ENCODE data around the gene ZNF786.
"Not testable (repeated sequence)": the region's sequence is repeated elsewhere in the genome, so short reads cannot be mapped to it uniquely, and the experiment has no call there.

The ZNF786 gene, protein sequence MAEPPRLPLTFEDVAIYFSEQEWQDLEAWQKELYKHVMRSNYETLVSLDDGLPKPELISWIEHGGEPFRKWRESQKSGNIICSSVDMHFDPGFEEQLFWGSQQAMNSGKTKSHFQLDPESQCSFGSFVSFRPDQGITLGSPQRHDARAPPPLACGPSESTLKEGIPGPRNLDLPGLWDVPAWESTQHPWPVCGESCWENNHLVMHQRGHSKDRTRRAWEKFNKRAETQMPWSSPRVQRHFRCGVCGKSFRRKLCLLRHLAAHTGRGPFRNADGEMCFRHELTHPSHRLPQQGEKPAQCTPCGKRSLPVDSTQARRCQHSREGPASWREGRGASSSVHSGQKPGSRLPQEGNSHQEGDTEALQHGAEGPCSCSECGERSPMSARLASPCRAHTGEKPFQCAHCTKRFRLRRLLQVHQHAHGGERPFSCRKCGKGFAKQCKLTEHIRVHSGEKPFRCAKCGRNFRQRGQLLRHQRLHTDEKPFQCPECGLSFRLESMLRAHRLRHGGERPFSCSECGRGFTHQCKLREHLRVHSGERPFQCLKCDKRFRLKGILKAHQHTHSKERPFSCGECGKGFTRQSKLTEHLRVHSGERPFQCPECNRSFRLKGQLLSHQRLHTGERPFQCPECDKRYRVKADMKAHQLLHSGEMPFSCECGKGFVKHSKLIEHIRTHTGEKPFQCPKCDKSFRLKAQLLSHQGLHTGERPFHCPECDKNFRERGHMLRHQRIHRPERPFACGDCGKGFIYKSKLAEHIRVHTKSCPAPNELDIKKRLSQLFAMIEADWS

DNA sequence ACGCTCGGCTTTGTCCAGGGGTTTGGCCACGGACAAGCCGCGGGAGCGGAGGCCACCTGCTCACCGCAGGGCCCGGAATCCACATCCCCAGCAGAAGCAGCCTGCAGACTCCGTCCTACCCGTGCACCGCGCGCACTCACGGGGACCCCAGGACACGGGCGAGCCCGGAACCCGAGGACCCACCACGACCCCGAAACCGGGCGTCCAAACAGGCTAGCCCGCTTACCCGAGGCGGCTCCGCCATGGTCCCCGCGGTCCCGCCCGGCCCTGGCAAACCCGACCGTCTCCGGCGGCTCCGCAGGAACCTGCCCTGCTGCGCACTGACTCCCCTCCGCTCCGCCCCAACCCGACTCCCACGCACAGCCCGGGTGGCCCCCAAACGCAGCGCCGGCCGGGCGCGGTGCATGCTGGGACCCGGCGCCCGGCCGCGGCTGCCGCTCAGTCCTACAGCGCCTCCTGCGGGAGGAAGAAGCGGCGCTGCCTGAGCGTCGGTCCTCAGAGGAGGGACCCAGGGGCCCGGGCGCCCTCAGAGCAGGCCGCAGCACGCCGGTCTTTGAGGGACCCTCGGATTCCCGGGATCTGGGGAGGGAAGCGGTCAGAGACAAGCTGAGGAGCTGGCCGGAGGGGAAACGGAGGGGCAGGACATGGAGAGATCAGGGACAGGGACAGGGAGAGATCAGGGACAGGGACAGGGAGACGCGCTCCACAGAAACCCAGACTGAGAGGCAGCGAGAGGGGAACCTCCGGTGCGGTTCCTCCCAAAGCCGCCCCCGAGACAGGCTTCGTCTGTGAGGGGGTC lies at the start of gene ZNF786:
Gene ZNF786 (minus strand): TSS at position 322 of the 799 bp plus-strand sequence. CDS start 78 bp downstream, at position 244.
- DNase-seq (ENCODE audit: low read depth in 2 of 2): peak; percentile 88 to 92

DNA sequence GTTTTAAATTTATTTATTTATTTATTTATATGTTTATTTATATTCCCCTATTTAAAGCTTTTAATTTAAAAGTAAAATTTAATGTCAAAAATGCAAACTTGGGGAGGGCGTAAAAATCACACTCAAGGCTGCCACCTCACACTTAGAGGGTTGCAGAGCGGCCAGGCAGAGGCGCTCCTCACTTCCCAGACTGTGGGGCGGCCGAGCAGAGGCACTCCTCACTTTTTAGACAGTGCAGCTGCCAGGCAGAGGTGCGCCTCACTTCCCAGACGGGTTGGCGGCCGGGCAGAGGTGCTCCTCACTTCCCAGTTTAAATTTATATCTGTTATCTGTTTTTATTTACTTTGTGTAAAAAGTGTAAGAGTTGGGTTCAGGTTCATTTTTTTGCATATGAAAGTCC lies 45.6 kb upstream of the ZNF786 start:
- no peak for DNase-seq (ENCODE audit: low read depth in 2 of 2)

DNA sequence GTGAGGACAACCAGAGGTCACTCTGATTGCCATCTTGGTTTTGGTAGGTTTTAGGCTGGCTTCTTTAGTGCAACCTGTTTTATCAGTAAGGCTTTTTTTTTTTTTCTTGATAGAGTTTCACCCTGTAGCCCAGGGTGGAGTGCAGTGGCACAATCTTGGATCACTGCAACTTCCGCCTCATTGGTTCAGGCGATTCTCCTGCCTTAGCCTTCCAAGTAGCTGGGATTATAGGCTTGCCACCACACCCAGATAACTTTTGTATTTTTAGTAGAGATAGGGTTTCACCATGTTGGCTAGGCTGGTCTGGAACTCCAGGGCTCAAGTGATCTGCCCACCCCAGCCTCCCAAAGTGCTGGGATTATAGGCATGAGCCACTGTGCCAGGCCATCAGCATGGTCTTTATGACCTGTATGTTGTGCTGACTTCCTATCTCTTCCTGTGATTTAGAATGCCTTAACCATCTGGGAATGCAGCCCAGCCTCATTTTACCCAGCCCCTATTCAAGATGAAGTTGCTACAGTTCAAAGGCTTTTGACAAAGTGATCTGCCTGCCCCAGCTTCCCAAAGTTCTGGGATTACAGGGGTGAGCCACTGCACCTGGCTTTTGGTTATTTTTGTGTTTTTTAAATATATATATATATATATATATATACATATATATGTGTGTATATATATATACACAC lies 42.7 kb upstream of the ZNF786 start:
- no peak for DNase-seq (ENCODE audit: low read depth in 2 of 2)

DNA sequence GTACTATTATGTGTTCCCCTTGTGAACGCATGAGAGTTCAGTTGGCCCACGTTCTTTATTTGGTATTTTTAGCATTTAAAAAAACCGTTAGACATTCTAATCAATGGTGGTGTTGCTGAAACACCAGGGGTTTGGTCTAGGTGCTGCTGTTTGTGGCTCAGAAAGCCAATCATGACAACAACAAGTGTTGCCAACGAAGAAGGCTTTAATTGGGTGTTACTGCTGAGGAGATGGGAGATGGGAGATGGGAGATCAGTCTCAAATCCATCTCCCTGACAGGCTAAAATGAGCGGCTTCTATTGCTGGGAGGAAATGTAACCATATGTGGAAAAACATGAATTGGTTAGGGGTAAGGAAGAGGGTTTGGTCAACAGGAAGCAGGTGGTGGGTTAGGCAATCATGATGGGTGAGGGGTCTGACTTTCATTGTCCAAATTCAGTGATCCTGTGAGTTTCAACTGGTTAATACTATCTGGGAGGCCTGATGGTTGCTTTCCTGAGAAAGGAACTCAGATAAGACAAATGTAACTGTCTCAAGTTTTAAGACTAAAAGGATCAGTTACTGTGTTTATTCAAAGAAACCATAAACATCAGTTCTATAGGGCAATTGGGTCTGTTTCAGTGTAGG lies 40.2 kb upstream of the ZNF786 start:
- DNase-seq (ENCODE audit: low read depth in 2 of 2): no peak

DNA sequence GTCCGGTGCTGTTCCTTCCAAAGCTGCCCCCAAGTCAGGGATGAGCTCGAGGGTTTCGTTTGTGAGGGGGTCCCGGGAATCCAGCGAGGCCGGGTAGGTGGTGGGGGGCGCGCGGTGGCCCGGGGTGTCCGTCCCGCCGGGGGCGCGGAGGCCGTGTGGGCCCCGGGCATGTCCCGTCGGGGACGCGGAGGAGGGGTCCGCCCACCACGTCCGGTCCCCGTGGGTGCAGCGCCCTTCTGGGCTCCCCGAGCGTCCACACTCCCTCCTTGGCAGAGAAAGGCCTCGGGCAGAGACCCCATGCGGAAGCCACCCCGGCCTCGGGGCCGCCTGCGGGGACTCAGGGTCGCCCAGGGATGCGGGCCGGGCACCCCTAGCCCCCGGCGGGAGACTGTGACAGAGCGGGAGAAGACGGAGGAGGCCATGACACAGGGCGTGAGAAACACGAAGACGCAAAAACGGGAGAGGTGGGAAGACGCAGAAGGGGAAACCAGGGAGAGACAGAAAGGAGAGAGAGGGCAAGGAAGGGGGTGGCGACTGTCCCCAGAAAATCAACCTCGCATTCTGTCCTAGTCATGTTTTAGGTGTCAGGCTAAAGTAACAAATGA lies 36.2 kb upstream of the ZNF786 start:
- peak; percentile 41 to 63 for DNase-seq (ENCODE audit: low read depth in 2 of 2)

DNA sequence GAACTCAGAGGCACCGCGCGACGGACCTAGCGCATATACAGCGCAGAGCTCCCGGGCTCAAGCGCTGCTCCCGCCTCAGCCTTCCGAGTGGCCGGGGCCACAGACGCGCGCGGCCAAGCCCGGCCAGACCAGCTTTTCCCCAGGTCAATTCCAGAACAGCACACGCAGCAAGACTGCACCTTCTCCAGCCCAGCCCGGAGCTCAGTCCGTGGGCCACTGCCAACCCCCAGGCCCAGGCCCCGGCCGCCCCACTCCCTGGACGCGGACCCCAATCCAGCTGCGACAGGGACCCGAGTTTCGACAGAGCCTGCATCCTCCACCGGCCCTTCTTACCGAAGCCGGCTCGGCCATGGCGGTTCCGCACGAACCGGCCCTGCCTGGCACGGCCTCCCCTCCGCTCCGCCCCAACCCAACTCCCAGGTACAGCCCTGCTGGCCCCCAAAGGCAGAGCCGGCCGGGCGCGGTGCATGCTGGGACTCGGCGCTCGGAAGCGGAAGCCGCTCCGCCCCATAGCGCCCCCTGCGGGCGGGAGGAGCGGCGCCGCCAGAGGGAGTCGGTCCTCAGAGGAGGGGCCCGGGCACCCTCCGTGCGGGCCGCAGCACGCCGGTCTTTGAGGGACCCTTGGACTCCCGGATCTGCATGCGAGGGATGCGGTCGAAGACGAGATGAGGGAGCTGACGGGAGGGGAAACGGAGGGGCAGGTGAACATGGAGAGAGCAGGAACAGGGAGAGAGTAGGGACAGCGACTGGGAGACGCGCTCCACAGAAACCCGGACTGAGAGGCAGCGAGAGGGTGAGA lies 35.5 kb upstream of the ZNF786 start, which contains the start of gene ZNF425:
Gene ZNF425 (minus strand): TSS at position 462 of the 799 bp plus-strand sequence. CDS start 111 bp downstream, at position 351.
- DNase-seq (ENCODE audit: low read depth in 2 of 2): peak; percentile 88 to 90

DNA sequence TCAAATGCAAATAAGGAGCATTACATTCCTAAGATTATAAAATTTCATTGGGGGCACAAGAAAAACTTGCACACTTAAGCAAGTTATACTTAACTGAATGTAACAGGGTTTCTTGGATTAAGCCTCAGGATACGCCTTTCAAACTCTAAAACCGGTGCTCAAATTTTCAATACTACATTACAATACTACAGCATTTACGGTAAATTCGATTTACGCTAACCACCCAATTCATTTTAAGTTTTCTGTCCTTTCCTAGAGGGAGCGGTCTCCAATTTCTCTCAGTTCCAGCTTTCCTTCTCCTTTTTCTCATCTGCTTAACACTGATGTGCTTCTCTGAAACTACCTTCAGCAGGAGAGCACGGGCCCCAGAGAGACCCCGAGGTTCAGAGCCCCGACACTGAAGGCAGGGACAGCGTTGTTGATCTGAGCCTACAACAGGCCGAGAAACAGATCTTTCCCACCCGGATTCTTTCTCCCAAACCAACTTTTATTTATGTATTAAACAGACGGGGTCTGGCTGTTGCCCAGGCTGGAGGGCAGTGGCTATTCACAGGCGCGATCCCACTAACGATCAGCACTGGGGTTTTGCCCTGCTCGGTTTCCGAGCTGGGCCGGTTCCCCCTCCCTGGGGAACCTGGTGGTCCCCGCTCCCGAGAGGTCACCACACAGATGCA lies 34.8 kb upstream of the ZNF786 start:
- no peak for DNase-seq (ENCODE audit: low read depth in 2 of 2)

DNA sequence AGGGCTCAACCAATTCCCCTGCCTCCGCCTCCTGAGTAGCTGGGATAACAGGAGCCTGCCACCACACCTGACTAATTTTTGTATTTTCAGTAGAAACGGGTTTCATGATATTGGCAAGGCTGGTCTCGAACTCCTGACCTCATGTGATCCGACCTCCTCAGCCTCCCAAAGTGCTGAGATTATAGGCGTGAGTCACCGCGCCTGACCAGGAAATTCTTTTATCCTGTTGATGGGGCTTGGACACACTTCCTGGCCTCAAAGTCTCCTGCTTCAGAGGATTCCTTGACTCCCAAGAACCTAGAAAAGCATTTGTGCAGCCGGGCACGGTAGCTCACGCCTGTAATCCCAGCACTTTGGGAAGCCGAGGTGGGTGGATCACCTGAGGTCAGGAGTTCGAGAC lies 19.5 kb upstream of the ZNF786 start:
- no peak for DNase-seq (ENCODE audit: low read depth in 2 of 2)

DNA sequence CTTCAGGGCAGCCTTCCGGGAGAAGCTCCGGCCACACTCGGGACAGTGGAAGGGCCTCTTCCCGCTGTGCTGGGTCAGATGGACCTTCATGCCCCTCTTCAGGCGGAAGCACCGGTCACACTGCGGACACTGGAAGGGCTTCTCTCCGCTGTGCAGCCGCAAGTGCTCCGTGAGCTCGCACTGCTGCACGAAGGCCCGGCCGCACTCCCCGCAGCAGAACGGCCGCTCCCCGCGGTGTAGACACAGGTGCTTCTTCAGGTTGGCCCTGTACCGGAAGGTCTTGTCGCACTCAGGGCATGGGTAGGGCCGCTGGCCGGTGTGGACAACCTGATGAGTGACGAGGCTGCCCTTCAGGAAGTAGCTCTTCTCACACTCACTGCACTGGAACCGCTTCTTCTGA lies 14.2 kb upstream of the ZNF786 start:
- DNase-seq (ENCODE audit: low read depth in 2 of 2): no peak

DNA sequence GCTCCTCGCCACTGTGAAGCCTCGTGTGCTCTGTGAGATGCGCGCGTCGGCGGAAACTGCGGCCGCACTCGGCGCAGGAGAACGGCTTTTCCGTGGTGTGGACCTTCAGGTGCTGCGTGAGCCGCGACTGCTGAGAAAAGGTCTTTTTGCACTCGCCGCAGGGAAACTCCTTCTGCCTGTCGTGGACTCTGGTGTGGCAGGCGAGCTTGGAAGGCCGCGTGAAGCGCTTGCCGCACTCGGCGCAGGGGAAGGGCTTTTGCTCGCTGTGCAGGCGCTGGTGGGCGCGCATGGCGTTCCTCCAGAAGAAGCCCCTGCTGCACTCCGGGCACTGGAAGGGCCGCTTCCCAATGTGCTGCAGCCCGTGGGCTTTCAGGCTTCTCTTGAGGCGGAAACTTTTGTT lies 13.7 kb upstream of the ZNF786 start:
- DNase-seq (ENCODE audit: low read depth in 2 of 2): no peak

DNA sequence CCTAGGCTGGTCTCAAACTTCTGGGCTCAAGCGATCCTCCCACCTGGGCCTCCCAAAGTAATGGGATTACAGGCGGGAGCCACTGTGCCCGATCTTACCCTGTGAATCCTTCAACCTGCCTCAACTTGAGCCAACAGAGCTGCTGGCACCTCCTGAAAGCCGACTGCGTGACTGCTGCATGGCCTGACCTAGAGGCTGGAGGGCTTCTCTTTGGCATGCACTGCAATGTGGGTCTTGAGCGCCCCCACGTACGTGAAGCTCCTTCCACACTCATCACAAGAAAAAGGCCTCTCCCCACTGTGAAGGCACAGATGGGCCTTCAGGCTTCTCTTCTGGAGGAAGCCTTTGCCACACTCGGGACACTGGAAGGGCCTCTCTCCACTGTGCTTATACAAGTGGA lies 12.9 kb upstream of the ZNF786 start:
- DNase-seq (ENCODE audit: low read depth in 2 of 2): no peak

DNA sequence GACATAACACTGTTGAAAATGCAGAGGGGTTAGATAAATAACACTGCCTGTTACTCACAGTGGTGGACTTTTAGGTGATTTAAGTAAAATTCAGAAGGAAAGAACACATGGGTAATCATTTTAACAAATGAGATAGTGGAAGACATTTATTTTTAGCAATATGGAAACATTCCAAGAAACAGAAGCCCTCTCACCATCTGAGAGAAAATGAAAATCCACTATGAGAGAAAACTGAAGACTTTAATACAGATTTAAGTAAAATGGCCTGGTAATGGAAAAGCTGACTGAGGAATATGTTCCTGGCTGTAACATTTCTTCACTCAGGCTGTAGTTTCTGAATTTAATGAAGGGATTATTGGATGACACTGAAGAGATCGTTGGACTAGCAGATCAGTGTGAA lies 12.1 kb upstream of the ZNF786 start:
- no peak for DNase-seq (ENCODE audit: low read depth in 2 of 2)

DNA sequence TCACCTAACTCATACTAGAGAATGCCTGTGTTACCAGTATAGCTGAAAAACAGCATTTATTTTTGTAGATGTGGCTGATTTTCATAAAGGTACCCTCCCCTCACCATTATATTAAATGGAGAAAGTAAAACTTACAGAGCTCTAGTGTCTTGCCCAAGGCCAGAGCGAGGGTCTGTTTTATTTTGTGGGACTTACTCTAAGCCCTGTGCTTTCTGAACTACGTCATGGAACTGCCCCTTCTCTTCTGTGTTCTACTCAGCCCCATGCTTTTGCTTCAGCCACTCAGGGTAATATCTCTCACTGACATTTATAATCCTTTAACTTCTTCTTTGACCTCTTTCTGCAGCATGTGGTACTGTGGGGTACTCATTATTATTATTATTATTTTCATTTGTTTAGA lies 10.3 kb upstream of the ZNF786 start:
- no peak for DNase-seq (ENCODE audit: low read depth in 2 of 2)

DNA sequence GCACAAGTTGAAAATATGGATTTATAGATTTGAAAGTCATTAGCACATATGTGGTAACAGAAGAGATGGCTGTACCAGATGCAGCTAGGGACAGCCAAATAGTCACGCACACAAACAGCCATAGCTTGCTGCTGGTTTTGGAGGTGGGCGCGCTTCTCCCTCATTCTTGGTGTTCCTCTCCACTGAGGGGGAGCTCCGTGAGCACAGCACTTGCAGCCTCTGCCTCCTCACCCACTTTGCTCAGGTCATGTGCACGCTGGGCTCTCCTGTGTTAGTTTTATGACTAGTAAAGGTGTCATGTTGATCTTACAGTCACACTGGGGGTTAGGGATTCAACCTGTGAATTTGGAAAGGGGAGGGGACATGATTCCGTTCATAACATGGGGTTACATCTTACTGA lies 8.5 kb upstream of the ZNF786 start:
- no peak for DNase-seq (ENCODE audit: low read depth in 2 of 2)

DNA sequence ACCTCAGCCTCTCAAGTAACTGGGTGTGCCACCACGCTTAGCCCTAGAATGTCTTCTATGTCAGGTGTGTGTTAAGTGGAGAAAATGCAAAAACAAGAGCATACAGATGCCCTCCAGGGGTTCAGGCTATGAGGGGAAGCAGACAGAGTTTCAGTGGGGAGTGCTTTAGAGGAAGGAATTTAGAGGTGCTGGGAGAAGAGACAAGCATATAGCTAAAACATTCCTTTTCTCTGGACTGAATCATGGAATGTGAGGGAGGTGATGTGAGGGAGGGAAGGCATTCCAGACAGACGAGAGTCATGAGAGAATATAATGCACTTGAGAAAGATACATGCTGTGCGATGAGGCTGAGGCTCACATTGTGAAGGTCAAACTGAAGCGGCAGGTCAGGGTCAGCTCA lies 6.6 kb upstream of the ZNF786 start:
- no peak for DNase-seq (ENCODE audit: low read depth in 2 of 2)

DNA sequence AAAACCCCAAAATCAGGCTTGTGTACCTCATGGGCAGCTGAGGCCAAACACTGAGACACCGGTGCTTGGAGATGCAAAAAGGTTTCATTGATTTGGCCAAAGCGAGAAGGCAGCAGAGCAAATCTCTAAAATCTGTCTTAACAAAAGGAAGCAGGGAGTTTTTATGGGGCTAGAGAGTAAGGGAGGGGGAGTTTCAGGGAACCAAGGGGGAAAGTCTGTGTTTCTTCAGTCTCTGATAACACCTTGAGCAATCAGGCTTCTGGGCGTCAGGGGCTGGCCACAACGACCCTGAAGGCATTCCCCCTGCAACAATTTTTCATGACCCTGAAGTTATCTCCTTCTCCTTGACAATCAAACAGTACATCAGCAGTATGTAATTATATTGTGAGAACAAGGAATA lies 2.7 kb upstream of the ZNF786 start:
- no peak for DNase-seq (ENCODE audit: low read depth in 2 of 2)

DNA sequence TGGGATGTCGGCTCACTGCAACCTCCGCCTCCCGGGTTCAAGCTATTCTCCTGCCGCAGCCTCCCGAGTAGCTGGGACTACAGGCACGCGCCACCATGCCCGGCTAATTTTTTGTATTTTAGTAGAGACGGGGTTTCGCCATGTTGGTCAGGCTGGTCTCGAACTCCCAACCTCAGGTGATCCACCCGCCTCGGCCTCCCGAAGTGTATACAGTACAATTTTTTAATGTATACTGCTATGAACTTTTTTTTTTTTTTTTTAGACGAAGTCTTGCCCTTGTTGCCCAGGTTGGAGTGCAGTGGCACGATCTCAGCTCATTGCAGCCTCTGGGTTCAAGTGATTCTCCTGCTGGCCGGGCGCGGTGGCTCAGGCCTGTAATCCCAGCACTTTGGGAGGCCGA lies 1.7 kb upstream of the ZNF786 start:
- not testable (repeated sequence) for DNase-seq (ENCODE audit: low read depth in 2 of 2)

DNA sequence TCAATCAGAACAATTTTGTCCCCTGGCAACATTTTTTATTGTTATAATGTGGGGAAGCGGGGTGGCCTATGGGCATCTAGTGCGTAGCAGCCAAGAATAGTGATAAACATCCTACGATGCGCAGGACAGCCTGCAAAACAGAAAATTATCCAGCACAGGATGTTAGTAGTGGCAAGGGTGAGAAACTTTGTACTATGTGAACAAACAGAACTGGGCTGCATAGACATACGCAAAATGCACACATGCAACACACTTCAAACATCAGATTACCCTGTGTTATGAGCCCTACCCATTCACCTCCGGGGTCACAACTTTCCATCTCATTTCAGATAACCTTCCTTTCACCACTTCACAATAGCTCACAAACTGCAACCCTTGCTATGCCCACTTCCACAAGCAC lies 3.1 kb downstream of the ZNF786 start:
- DNase-seq (ENCODE audit: low read depth in 2 of 2): no peak

DNA sequence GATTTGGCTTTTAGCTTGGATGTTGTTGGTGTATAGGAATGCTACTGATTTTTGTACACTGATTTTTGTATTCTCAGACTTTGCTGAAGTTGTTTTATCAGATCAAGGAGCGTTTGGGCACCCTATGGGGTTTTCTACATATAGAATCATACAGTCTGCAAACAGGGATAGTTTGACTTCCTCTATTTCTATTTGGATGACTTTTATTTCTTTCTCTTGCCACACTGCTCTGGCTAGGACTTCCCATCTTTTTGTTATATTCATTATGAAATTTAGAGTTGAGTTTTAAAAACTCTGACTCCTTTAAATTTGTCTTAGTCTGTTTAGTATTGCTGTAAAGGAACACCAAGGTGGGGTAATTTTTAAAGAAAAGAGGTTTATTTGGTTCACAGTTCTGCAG lies 4.7 kb downstream of the ZNF786 start:
- no peak for DNase-seq (ENCODE audit: low read depth in 2 of 2)

All from stimulated activated CD4-positive, alpha-beta T cell treated with anti-CD3 and anti-CD28 coated beads, Interleukin-12 subunit alpha, Interleukin-12 subunit beta, amount 100 ng/mL, for 24 hours (primary cell).